ENCODE results near the gene LAMC3.

DNA sequence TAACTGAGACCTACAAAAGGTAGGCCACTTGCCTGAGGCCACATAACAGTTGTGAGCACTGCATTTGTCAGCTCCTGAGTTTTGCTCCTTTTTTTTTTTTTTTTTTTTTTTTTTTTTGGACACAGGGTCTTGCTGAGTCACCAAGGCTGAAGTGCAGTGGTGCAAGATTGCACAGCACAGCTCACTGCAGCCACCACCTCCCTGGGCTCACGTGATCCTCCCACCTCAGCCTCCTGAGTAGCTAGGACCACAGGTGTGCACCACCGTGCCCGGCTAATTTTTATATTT lies 37.1 kb downstream of the LAMC3 start:
- TF ChIP-seq CTCF (IDR thresholded peaks at IDR 0.05): no peak
- no peak for TF ChIP-seq POLR2A (IDR thresholded peaks at IDR 0.05)
